Stimulated activated CD4-positive, alpha-beta T cell treated with anti-CD3 and anti-CD28 coated beads, TNF-alpha, amount 100 ng/mL, for 4 hours (primary cell): Measurements from ENCODE around the gene OR52I1.

Experiments used
- DNase-seq, 3 experiments: peaks; one replicate each; pipeline ENCODE4 v3.0.0-alpha.2; 2020; ENCODE audit warnings: low read depth in 3 of 3

The OR52I1 gene

GRCh38 chr11:4611986-4612385 is 18.1 kb downstream of the OR52I1 start:
- DNase-seq, result no peak

GRCh38 chr11:4615856-4616444 is 22.1 kb downstream of the OR52I1 start:
- no peak for DNase-seq

- DNase-seq, result no peak
Observed at GRCh38 chr11:4619514-4619913, 25.7 kb downstream of the OR52I1 start.

DNA sequence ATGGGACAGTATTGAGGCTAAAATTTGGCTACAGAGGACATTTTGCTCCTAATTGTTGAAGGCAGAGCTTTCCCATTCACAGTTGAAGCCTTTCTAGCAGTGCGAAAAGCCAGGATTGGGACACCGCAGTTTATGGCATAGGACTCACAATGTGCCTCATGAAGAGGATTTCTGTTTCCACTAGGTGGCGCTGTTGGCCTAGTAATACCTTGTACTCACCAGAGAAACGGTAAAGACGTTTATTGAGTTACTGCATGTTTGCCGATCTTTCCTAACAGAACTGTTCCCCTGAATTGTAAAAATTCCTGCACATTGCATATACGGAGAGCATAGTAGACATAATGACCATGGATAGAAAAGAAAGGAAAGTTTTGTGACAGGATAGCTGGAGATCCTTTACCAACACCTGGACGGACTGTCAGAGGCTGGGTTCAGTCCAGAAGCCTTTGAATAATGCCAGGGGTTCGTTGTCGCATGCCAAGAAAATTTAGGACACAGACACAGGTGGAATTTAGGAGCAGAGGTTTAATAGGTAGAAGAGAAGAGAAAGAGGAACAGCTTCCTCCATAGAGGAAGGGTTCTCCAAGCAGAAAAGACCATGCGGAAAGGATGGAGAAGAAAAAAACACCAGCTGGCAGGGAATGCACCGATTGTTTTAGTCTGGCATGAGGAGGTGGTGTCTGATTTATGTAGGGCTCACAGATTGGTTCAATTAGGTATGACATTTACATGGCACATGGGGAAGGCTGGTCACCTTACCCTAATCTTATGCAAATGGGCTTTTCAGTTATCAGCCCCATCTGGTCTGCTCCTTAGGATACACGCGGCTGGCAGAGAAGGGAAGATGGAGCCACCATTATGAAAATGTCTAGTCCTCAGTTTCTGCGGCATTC is 32.6 kb downstream of the OR52I1 start:
- peak in 1 of 3 experiments; percentile 10 for DNase-seq

DNA sequence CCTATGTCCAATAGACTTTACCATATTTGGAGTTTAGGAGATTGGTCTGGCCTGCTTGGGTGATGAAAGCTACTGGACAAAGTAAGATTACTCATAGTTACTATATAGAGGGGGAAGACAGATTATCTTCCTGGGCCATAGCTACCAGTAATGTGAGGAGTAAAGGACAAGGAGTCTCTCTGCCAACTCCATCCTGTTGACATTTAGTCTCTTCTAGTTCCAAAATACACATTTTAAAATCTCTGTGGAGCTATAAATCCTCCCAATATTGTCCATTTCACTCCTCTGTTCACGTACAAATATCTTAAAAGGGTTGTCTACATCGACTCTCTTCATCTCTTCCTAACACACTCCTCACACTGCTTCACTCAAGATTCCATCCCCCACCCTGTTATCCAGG is 42.3 kb downstream of the OR52I1 start:
- DNase-seq, result no peak

- peak; percentile 28 to 48 (median 31) for DNase-seq
Observed at GRCh38 chr11:4636962-4637661, 43.3 kb downstream of the OR52I1 start, which contains the start of gene OR51D1. TSS of gene OR51D1 (plus strand) at chr11:4637477. CDS start at chr11:4639791, 2,314 bp downstream.

DNA sequence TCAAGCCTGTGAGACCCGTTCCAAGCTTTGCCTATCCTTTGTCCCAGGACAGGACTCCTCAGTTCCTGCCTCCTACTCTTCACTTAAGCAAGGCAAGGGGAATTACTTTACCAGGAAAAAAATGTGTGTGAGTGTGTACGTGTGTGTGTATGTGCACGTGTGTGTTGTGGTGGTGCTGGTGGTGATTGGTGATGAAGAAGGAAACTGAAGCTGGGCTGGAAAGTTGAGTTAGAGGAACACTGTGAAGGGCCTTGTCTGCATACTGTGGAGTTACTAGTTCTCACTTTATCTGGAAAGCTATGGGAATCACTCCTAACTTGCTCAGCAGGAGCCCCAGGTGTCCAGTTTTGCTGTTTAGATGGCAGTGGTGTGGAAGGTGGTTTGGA is 43.8 kb downstream of the OR52I1 start:
- DNase-seq, result no peak

DNA sequence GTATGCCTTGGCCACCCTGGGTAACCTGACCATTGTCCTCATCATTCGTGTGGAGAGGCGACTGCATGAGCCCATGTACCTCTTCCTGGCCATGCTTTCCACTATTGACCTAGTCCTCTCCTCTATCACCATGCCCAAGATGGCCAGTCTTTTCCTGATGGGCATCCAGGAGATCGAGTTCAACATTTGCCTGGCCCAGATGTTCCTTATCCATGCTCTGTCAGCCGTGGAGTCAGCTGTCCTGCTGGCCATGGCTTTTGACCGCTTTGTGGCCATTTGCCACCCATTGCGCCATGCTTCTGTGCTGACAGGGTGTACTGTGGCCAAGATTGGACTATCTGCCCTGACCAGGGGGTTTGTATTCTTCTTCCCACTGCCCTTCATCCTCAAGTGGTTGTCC is 46.1 kb downstream of the OR52I1 start:
- no peak for DNase-seq

GRCh38 chr11:4641501-4641900 is 47.7 kb downstream of the OR52I1 start:
- no peak for DNase-seq

DNA sequence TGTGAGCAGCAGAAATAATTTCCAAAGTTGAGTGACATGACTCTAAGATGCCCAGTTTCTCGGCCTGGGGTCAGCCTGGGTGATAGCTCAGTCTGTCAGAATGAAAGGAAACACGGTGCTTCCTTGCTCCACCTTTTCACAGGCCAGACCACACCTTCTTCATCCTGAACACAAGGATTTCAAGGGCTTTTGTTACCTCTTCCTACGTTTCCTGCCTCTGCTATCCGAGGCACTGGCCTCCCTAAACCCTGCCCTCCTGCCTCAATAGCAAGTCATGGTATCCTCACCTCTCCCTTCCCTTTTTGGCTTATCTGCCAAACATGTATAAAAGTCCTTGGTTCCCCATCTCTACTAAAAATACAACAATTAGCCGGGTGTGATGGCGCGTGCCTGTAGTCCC is 48.2 kb downstream of the OR52I1 start:
- DNase-seq, result no peak

DNA sequence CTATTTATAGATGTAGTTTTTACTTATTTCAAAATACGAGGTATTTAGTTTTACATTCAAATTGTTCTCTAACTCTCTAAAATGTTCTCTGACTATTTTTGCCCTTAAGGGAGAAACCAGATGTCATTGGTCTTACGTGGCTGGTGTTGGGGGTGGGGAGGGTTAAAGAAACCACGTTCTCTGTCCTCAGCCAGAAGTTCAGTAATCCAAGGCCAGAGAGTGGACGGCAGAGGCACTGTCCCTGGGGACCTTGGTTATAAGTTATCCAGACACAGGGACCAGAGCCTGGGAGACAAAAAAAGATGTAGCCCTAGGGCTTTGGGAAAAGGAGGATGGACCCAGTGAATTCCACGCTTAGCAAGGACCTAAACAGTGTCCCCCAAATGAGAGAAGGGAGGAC is 49.2 kb downstream of the OR52I1 start:
- no peak for DNase-seq

GRCh38 chr11:4643682-4644081 is 49.8 kb downstream of the OR52I1 start, which contains the start of gene OR51E1:
TSS of gene OR51E1 (plus strand) at chr11:4643982. CDS start at chr11:4652527, 8,545 bp downstream.
- DNase-seq, result no peak

- no peak for DNase-seq
Observed at GRCh38 chr11:4644233-4644632, 50.4 kb downstream of the OR52I1 start.
